Hepatic stellate cell (primary cell): ENCODE data around the gene RAB30.
"Not testable (repeated sequence)": the region's sequence is repeated elsewhere in the genome, so short reads cannot be mapped to it uniquely, and the experiment has no call there.

Experiments
- DNase-seq: peaks from one replicate; pipeline ENCODE4 v3.0.0; 2011; ENCODE audit warnings: low spot score

Gene RAB30

GRCh38 chr11:82981852-82982251 lies 89.8 kb downstream of the RAB30 start:
- DNase-seq: no peak

DNA sequence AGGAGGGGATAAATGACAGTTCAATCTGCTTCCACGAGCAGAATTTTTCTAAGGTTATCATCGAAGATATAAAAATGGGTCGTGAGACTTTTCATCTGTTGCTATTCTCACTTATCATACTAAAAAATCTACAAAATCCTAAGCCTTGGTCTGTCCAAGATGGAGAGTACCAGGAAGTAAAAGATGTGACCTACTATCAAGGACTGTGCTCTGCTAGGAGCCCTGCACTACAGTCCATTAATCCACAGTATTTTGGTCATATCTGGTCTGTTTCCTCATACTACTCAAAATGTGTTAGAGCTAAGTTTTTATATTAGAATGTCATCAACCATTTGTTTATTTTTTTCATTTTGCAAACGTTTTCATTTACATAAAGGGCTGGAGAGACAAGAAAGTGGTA lies 90.8 kb downstream of the RAB30 start:
- DNase-seq: no peak

- peak; percentile 44 for DNase-seq
Measured at GRCh38 chr11:82980292-82980691, 91.4 kb downstream of the RAB30 start.

GRCh38 chr11:82979824-82980223 lies 91.9 kb downstream of the RAB30 start:
- no peak for DNase-seq

DNA sequence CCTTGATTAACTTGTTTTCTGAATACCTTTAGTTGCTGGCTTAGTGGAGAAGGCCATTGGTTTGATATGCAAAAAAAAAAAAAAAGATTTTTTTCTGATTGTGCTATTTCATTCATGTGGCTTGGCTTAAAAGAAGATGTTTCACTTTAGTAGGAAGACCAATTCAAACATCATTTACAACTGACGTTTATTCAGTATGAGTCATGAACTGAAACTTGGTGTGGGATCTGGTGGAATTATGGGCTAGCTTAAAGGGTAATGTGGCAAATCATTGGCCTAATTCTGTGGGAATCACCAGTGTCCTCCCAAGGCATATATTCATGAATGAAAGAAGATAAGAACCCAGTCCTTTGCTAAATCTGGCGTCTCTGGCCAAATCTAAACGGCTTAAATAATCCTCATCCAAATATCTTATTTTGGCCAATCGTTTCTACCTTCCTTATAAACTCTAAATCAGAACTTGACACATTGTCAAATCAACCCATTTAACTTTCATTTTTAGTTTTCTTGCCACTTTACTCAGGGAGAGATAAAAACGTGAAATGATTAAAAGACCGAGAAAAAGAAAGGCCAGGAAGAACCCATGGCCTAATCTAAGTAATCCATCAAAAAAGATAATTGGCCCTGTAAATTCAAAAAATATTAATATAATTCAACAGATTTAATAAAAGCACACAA lies 93.1 kb downstream of the RAB30 start:
- peak; percentile 55 for DNase-seq

DNA sequence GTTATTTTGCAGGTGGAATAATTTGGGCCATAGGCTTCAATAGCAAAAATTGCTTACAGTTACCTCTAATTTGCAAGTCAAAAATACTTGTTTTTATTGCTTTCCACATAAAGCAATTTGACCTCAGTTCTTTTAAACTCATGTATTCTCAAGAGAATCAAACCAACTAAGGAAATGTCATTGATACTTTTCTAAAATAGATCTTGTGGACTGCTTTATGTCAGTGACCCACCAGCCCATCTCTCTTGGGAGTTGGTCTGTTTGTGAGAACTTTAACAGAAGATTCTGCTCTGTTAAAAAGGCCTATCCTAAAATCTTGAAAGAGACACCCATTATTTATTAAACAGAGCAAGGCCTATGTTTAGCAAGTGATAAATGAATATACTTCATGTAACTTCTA lies 94.9 kb downstream of the RAB30 start:
- DNase-seq: no peak

- no peak for DNase-seq
Measured at GRCh38 chr11:82975882-82976281, 95.8 kb downstream of the RAB30 start.

DNA sequence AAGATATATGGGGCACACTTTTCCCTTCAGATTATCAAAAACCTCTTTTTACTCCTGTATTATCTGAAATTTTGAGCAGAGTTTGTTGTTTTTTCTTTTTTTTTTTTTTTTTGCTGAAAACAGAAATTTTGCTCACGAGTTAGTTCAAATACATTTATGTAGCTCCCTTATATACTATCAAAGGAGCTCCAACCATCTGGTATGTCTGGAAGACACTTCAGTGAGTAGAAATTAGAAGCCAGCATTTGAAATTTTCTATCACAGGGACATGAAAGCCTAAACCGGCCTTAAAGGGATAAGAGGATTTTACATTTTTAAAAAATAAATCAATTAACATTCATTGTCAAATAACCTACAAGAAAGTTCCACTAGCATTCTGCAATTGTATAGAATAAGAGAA lies 96.8 kb downstream of the RAB30 start:
- DNase-seq: no peak

DNA sequence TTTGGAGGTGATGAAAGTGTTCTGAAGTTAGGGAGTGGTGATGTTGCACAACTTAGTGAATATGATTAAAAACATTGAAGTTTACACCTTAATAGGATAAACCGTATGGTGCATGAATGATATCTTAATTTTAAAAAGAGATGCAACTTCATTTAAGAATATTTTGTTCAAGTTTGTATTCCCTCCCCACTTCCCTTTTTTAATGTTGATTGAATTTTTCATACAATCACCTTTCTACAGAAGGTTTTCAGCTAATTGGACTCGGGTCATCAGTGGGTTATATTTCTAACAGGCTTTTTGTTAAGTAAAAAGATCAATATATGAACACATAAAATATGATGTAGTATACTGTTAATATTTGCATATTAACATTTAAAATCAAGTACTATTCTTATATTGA lies 97.6 kb downstream of the RAB30 start:
- no peak for DNase-seq

GRCh38 chr11:82972103-82972502 lies 99.6 kb downstream of the RAB30 start:
- DNase-seq: no peak

DNA sequence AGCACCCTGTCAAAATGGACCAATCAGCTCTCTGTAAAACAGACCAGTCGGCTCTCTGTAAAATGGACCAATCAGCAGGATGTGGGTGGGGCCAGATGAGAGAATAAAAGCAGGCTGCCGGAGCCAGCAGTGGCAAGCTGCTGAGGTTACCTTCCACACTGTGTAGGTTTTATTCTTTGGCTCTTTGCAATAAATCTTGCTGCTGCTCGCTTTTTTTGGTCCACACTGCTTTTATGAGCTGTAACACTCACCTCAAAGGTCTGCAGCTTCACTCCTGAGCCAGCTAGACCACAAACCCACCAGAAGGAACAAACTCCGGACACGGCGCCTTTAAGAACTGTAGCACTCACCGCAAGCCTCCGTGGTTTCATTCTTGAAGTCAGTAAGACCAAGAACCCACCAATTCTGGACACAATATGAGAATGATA lies 100.2 kb downstream of the RAB30 start:
- DNase-seq: not testable (repeated sequence)

GRCh38 chr11:82970507-82971083 lies 101.1 kb downstream of the RAB30 start:
- DNase-seq: not testable (repeated sequence)

GRCh38 chr11:82969811-82970210 lies 101.9 kb downstream of the RAB30 start:
- no peak for DNase-seq

DNA sequence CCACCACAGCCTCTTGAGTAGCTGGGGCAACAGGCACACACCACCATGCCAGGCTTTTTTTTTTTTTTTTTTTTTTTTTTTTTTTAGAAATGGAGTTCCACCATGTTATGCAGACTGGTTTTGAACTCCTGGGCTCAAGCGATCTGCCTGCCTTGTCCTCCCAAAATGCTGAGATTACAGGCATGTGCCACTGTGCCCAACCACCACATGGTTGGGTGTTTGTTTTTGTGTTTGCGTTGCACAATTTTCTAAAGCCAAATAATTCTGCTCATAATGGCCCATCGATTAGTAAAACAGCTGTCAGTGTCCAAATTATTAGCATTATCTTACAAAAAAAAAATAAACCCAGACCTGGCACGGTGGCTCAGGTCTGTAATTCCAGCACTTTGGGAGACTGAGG lies 104.3 kb downstream of the RAB30 start:
- DNase-seq: no peak

DNA sequence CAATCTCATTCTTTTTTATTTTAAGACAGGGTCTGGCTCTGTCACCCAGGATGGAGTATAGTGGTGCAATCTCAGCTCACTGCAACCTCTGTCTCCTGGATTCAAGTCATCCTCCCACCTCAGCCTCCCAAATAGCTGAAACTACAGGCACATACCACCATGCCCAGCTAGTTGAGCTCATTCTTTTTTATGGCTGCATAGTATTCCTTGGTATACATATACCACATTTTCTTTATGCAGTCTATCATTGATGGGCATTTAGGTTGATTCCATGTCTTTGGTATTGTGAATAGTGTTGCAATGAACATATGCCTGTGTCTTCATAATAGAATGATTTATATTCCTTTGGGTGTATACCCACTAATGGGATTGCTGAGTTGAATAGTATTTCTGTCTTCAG lies 109.7 kb downstream of the RAB30 start:
- not testable (repeated sequence) for DNase-seq

- no peak for DNase-seq
Measured at GRCh38 chr11:82960779-82961143, 110.9 kb downstream of the RAB30 start.

DNA sequence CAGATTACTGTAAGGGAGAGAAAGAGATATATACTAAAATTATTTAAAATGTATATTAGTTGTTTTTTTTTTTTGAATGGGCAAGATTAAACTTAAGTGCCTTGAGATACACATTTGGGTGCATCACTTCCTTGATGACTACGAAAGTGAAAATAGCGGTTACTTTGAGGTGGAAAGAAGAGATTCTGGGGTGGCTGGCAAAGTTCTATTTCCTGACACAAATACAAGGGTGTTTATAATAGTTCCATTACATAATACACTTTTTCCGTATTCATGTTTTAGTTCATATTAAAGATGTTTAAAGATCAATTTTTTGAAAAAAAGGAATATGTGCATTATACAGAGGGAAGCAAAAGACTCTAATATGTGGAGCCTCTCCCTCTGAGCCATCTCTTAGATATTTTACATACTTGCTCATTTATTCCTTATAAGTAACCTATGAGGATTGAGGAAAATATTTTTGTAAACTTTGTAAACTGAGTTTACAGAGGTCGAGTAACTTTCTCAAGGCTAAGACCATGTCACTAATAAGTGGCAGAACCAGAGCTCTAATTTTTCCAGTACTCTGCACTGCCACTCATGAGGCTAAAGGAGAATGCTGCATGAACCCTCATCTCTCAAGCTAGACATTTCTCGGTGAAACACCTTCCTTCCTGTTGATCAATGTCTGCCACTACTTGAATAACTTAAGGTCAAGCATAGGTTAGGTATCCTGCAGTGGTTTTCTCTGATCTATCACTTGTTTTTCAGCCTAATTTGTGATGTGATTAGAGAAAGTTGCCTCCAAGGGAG lies 111.5 kb downstream of the RAB30 start:
- DNase-seq: no peak

GRCh38 chr11:82955736-82956453 lies 115.8 kb downstream of the RAB30 start:
- DNase-seq: not testable (repeated sequence)

DNA sequence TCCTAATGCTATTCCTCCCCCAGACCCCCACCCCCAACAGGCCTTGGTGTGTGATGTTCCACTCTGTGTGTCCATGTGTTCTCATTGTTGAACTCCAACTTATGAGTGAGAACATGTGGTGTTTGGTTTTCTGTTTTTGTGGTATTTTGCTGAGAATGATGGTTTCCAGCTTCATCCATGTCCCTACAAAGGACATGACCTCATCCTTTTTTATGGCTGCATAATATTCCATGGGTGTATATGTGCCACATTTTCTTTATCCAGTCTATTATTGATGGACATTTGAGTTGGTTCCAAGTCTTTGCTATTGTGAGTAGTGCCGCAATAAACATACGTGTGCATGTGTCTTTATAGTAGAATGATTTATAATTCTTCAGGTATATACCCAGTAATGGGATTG lies 121.2 kb downstream of the RAB30 start:
- not testable (repeated sequence) for DNase-seq

- no peak for DNase-seq
Measured at GRCh38 chr11:82949352-82949751, 122.3 kb downstream of the RAB30 start.

DNA sequence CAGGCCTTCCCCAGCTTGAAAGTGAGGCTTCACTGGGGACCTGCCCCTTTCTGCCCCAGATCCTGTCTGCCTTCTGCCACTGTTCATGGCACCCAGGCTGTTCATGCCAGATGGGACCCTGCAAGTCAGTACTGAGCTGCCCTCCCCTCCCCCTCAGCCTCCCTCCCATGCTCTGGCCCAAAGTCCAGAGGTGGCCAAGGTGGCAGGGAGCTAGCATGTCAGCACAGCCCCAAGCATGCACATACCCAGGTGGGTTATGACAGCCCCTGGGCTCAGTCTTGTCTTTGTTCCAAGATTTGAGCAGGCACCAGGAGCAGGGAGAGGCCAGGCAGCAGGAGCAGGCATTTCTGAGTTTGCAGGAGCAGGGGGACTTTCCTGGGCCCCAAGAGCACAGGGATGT lies 126.0 kb downstream of the RAB30 start:
- no peak for DNase-seq

DNA sequence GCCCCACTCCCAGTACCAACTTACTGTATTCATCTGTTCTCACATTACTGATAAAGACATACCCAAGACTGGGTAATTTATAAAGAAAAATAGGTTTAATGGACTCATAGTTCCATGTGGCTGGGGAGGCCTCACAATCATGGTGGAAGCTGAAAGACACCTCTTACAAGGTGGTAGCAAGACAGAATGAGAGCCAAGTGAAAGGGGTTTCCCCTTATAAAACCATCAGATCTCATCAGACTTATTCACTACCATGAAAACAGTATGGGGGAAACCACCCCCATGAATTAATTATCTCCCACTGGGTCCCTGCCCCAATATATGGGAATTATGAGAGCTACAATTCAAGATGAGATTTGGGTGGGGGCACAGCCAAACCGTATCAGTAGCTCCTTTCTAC lies 126.7 kb downstream of the RAB30 start:
- not testable (repeated sequence) for DNase-seq

- DNase-seq: no peak
Measured at GRCh38 chr11:82944198-82944597, 127.5 kb downstream of the RAB30 start.
